NOMO-1 treated with dmso at 0.1 percent for 144 hours (cell line): Measurements from ENCODE around the gene CSH1.
"Not testable (repeated sequence)": the region's sequence is repeated elsewhere in the genome, so short reads cannot be mapped to it uniquely, and the experiment has no call there.

ENCODE experiments used
- DNase-seq: peaks from one replicate; lab custom pipeline; 2025; ENCODE audit not compliant: unreplicated experiment; lab: John Stamatoyannopoulos, UW

CSH1 gene

GRCh38 chr17:63869491-63870291, 26.7 kb downstream of the CSH1 start:
- DNase-seq, result not testable (repeated sequence)

- DNase-seq, result not testable (repeated sequence)
Observed at GRCh38 chr17:63866625-63867024, 29.7 kb downstream of the CSH1 start.

GRCh38 chr17:63859257-63859656, 37.1 kb downstream of the CSH1 start:
- DNase-seq, result no peak

GRCh38 chr17:63856425-63856824, 39.9 kb downstream of the CSH1 start:
- not testable (repeated sequence) for DNase-seq

GRCh38 chr17:63855185-63855584, 41.2 kb downstream of the CSH1 start:
- no peak for DNase-seq

- DNase-seq, result no peak
Observed at GRCh38 chr17:63854709-63855108, 41.7 kb downstream of the CSH1 start.

- DNase-seq, result no peak
Observed at GRCh38 chr17:63853260-63853659, 43.1 kb downstream of the CSH1 start.

- no peak for DNase-seq
Observed at GRCh38 chr17:63850401-63850800, 46.0 kb downstream of the CSH1 start.

- peak; percentile 95 for DNase-seq
Observed at GRCh38 chr17:63848834-63849689, 47.3 kb downstream of the CSH1 start.

GRCh38 chr17:63847525-63848249, 48.7 kb downstream of the CSH1 start:
- DNase-seq, result no peak

- no peak for DNase-seq
Observed at GRCh38 chr17:63845509-63845908, 50.9 kb downstream of the CSH1 start.
